ENCODE measurements around the gene ARL8B.

- TF ChIP-seq, protein P1, sequence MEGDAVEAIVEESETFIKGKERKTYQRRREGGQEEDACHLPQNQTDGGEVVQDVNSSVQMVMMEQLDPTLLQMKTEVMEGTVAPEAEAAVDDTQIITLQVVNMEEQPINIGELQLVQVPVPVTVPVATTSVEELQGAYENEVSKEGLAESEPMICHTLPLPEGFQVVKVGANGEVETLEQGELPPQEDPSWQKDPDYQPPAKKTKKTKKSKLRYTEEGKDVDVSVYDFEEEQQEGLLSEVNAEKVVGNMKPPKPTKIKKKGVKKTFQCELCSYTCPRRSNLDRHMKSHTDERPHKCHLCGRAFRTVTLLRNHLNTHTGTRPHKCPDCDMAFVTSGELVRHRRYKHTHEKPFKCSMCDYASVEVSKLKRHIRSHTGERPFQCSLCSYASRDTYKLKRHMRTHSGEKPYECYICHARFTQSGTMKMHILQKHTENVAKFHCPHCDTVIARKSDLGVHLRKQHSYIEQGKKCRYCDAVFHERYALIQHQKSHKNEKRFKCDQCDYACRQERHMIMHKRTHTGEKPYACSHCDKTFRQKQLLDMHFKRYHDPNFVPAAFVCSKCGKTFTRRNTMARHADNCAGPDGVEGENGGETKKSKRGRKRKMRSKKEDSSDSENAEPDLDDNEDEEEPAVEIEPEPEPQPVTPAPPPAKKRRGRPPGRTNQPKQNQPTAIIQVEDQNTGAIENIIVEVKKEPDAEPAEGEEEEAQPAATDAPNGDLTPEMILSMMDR (IDR thresholded peaks at IDR 0.05) = no peak
- no peak for TF ChIP-seq POLR2A (IDR thresholded peaks at IDR 0.05)
Measured at GRCh38 chr3:5144316-5144994, 22.4 kb downstream of the ARL8B start.
